ENCODE measurements around the gene HNRNPK.

- TF ChIP-seq CTCF (IDR thresholded peaks at IDR 0.05) (no peak), POLR2A (IDR thresholded peaks at IDR 0.05) (no peak)
These were observed 13.8 kb downstream of the HNRNPK start for GRCh38 chr9:83966209-83966582.
